Measurements from ENCODE around the gene CIP2A.

The CIP2A gene

GRCh38 chr3:108510496-108510895 lies 78.7 kb downstream of the CIP2A start, which contains the start of gene MYH15:
TSS of gene MYH15 (minus strand) at chr3:108510596. CDS start at chr3:108510530, 66 bp downstream.
- DNase-seq (ENCODE audit: low read depth): no peak

GRCh38 chr3:108509871-108510270 lies 79.4 kb downstream of the CIP2A start:
- no peak for DNase-seq (ENCODE audit: low read depth)

- no peak for DNase-seq (ENCODE audit: low read depth)
Measured at GRCh38 chr3:108509263-108509662, 80.0 kb downstream of the CIP2A start.

- no peak for DNase-seq (ENCODE audit: low read depth)
Measured at GRCh38 chr3:108507902-108508301, 81.3 kb downstream of the CIP2A start.

DNA sequence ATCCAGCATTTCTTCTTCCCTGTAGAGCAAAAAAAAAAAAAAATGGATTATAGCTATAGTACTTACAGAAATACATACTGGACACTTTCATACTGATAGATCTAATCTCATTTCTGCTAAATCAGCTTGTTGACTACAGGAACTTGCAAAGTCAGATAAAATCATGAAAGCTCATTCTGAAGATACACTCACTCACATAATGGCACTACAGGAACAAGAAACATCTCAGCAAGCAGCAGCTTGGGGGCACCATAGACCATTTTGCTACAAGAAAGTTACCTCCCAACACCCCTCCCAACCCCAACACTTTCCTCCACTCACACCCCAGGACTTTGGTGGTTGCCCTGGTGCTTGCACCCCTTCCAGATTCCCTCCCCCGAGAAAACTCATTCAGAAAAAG lies 83.4 kb downstream of the CIP2A start:
- no peak for DNase-seq (ENCODE audit: low read depth)

DNA sequence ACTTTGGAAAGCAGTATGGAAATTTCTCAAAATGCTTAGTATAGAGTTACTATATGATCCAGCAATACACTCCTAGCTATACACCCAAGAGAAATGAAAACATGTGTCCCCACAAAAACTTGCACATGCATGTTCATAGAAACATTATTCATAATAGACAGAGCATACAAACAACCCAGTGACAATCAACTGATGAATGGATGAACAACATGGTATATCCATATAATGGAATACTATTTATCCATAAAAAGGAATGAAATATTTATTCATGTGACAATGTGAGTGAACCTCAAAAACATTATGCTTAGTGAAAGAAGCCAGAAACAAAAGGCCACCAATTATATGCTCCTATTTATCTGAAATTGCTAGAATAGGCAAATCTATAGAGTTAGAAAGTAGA lies 85.5 kb downstream of the CIP2A start:
- no peak for DNase-seq (ENCODE audit: low read depth)

DNA sequence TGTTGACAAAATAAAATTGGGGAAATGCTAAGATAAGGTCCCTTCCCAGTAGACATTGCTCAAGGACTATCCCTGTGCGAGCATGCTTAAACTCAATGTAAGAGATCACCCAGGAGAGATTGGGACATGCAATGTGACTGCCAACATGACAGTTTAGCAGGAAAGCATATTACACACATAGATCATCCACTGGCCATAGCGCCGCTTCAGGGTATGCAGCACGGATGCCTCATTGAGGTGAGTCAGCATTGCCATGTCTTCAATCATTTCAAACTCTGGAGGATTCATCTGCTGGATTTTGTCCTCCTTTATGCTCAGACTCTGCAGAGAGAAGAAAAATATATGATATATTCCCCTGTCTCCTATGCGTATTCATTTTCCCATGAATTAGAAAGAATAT lies 87.7 kb downstream of the CIP2A start:
- DNase-seq (ENCODE audit: low read depth): no peak

DNA sequence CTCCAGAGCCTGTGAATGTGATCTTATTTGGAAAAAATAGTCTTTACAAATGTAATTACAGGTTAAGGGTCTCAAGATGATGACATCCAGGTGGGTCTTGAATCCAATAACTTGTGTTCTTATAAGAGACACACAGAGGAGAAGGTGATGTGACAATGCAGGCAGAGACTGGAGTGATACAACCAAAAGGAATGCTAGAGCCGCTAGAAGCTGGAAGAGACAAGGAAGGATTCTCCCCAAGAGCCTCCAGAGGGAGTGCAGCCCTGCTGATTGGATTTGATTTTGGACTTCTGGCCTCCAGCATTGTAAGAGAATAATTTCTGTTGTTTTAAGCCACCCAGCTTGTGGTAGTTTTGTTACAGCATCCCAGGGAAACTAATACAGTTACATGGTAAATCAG lies 88.5 kb downstream of the CIP2A start:
- DNase-seq (ENCODE audit: low read depth): no peak
